ENCODE measurements around the gene NPAS4.
"Not testable (repeated sequence)": the region's sequence is repeated elsewhere in the genome, so short reads cannot be mapped to it uniquely, and the experiment has no call there.

The NPAS4 gene

GRCh38 chr11:66457826-66458225, 37.0 kb downstream of the NPAS4 start:
- no peak for DNase-seq

DNA sequence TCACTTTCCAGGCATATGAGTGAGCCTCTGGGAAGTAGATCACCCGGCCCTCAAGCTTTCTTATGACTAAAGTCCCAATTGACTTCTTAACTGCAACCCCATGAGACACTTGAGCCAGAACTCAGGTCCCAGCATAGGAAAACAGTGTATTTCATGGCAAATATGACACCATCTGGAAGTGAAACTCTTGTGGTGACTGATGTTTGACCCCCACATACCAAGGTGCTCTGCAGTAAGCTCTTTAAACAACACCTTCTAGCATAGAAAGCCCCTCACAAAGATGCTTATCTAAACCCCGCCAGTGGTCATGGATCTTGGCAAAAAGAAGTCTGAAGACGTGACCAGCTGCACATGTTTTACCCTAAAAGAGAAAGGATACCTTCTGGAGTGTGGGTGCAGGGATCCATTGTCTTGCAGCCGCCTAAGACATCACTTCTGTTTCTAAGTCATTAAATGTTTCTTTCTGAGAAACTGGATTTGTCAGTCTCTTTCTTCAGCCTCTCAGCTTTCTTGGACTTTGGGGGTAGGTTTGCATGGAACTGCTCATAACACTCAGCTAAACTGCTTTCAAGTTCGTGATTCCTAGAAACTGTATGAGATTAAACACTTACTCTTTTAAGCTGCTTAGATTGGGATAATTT, 38.4 kb downstream of the NPAS4 start:
- DNase-seq = peak; percentile 12 to 37 (median 31)

DNA sequence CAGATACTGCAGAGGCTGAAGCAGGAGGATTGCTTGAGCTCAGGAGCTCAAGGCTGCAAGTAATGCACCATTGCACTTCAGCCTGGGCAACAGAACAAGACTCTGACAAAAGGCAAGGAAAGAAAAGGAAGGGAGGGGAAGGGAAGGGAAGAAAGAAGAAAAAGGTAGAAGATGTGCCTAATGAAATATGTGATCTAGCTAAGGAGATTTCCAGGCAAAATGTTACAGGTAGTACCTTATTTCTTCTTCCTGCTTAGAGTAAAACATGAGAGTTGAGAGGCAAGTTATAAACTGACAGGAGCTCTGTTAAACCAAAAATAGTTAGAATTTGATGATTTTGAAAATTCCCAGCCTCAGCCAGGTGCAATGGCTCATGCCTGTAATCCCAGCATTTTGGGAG, 41.2 kb downstream of the NPAS4 start:
- DNase-seq = no peak

DNA sequence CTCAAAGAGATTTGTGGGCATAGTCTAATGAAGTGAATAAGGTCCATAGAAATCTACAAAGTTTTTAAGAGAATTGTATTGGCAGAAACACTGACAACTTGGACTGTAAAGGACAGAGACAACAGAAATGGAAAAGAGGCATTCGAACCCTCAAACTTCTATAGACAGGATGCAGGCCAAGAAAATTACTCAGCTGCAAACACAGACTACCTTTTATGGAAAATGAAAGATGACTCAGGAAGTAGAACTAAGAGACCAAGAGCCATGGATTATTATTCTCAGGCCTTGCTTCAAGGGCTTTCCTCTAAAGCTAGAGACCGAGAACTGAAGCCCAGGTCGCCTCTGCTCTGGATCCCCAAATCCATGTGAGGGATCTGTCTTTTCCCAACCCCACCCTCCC, 42.1 kb downstream of the NPAS4 start:
- DNase-seq = no peak

GRCh38 chr11:66464116-66464515, 43.3 kb downstream of the NPAS4 start:
- not testable (repeated sequence) for DNase-seq

- no peak for DNase-seq
These were observed 44.1 kb downstream of the NPAS4 start for GRCh38 chr11:66464916-66465315.

DNA sequence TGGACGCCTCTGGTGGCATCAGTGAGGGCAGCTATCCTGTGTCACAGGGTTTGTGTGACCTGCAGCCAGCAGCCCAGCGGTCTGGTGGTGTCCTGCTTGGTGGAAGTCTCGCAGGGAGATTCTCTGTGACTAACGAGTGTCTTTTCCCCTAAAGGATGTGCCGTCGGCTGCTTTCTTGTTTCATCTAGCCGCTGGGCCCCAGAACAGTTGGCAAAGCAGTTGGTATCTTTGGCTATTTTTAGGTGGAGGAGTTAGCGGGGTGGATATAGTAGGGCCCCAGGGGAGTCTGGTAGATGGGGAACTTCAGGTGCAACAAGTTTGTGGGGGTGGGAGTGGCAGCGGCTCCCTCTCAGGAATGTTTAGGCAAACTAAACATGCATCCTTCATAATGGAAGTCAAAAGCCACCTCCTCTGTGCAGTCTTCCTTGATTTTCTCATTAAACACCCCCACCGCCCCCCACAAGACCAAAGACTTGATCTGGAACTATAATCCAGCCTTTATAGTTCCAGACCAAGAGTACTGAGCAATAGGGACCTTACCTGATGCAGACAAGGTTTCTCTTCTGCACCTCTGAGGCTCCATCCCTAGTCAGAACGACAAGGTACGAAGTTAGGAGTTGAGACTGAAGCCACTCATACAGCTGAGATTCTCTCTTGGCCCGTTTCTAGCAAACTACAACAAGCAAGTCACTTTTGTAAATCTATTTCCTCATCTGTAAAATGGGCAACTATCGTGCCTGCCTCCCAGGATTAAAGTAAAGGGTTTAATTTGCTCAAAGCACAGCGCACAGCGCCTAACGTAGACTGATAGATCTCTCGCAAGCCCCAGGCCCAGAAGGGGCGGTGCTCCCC, 44.8 kb downstream of the NPAS4 start:
- no peak for DNase-seq

GRCh38 chr11:66466225-66467033, 45.6 kb downstream of the NPAS4 start, which contains the start of gene PELI3:
Gene PELI3, plus strand, starts transcription at chr11:66466905. Its CDS starts 1,224 bp downstream, at chr11:66468129.
- peak; percentile 94 to 97 (median 96) for DNase-seq

- peak in 2 of 3 donors; percentile 36 to 59 for DNase-seq
These were observed 46.3 kb downstream of the NPAS4 start for GRCh38 chr11:66467034-66467659.

DNA sequence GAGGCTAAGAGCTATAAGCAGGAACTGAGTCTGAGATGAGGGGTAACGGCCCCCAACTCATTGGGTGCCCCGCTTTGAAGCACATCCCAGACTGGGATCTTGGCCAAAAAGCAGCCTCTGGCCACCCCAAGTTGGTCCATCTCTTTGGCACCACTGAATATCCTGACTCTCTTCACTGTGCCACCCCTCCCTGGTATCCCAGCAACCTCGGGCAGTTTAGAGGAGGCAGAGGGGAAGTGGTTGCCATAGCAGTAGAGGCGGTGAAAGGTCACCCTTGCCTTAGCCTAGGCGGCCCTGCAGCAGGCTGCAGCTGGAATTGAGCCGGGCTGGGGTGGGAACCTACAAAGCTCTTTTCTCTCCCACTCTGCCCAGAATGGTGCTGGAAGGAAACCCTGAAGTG, 46.9 kb downstream of the NPAS4 start:
- DNase-seq = peak; percentile 78 to 82 (median 81)

DNA sequence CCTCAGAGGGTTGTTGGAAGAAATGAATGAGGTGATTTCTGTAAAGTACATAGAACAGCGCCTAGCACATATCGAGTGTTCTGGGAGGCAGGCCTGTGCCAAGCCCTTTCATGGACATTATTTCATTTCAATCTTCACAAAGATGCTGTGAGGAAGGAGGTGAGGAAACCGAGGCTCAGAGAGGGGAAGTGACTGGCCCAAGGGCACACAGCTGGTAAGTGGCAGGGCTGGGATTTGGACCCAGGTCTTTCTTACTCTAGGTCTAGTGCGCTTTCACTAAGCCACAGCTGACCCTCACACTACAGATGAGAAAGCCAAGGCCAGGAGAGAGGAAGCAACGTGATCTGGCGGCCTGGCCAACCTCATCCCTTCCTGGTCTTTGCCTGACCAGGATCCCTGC, 47.9 kb downstream of the NPAS4 start:
- DNase-seq = no peak

- no peak for DNase-seq
These were observed 48.6 kb downstream of the NPAS4 start for GRCh38 chr11:66469441-66469840.

GRCh38 chr11:66470015-66470414, 49.2 kb downstream of the NPAS4 start:
- no peak for DNase-seq

- no peak for DNase-seq
These were observed 50.3 kb downstream of the NPAS4 start for GRCh38 chr11:66471142-66471541.

- no peak for DNase-seq
These were observed 51.2 kb downstream of the NPAS4 start for GRCh38 chr11:66472054-66472453.

GRCh38 chr11:66473167-66473566, 52.3 kb downstream of the NPAS4 start:
- DNase-seq = no peak

DNA sequence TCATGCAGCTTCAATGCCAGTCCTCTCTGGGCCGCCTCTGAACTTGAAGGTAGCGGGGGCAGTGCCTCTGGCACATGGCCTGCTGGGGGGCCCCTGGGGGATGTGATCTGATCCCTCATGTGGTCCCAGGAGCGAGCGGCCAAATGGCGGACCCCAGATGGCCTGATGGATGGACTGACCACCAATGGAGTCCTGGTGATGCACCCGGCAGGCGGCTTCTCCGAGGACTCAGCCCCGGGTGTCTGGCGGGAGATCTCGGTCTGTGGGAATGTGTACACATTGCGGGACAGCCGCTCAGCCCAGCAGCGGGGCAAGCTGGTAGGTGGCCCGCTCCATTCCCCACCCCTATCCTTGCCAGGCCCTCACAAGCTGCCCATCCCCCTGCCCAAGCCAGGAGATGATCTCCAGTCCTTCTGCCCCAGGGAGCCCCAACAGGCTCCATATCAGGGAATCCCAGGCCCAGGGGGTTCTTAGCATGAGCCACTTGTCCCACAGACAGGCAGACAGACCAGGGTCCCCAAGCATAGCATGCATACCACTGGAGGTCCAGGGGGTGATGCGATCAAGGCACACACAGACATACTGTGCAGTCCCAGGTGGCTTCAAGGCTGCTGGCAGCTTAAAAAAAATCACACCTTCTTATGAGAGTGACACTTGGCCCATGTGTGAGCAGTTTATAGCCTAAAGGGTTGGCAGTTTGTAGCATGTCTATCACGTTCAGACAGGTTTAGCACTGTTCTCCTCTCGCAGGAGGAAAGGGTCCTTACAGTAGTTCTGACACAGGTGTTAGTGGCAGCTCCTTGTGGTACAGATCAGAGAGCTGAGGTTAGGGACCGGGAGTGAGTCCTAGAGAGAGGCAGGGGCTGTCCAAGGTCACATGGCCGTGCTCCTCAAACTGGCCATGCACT, 53.0 kb downstream of the NPAS4 start:
- no peak for DNase-seq

- no peak for DNase-seq
These were observed 54.7 kb downstream of the NPAS4 start for GRCh38 chr11:66475349-66476172.

All from suppressor macrophage treated with lipopolysaccharide for 1 hour (primary cell).